ELF-1 (cell line): Measurements from ENCODE around the gene RIMKLA.

Experiments used
- DNase-seq: peaks from one replicate; pipeline ENCODE4 v3.0.0-alpha.2; 2016; ENCODE audit warnings: low read depth, low spot score

The RIMKLA gene, protein sequence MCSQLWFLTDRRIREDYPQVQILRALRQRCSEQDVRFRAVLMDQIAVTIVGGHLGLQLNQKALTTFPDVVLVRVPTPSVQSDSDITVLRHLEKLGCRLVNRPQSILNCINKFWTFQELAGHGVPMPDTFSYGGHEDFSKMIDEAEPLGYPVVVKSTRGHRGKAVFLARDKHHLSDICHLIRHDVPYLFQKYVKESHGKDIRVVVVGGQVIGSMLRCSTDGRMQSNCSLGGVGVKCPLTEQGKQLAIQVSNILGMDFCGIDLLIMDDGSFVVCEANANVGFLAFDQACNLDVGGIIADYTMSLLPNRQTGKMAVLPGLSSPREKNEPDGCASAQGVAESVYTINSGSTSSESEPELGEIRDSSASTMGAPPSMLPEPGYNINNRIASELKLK

DNA sequence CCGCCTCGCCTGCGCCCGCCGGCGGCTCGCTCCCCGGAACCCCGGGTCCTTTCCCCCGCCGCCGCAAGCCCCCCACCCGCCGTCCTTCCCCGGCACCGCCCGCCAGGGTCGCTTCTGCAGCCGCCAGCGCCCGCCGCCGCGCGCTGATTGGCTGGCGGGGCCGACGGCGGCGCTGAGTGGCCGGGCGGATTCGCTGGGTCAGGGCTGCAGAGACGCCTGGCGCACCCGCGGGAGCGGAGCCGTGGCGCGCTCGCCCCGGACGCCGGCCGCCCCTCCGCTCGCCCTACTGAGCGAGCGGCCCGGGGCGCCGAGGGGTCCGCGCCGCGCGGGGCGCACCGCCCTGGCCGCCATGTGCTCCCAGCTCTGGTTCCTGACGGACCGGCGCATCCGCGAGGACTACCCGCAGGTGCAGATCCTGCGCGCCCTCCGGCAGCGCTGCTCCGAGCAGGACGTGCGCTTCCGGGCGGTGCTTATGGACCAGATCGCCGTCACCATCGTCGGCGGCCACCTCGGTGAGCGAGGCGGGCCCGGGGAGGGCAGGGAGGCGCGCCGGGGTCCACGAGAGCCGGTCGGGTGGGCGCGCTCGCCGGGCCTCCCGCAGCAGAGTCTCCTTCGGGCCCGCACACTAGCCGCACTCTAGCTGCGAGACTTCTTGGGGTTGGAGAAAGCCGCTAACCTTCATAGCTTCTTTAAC lies at the start of gene RIMKLA:
TSS of gene RIMKLA (plus strand) at position 207 of the 694 bp plus-strand sequence. CDS start at position 350, 143 bp downstream.
- DNase-seq, result peak; percentile 47

- DNase-seq, result no peak
Measured at GRCh38 chr1:42332877-42333276, 47.7 kb upstream of the RIMKLA start.

DNA sequence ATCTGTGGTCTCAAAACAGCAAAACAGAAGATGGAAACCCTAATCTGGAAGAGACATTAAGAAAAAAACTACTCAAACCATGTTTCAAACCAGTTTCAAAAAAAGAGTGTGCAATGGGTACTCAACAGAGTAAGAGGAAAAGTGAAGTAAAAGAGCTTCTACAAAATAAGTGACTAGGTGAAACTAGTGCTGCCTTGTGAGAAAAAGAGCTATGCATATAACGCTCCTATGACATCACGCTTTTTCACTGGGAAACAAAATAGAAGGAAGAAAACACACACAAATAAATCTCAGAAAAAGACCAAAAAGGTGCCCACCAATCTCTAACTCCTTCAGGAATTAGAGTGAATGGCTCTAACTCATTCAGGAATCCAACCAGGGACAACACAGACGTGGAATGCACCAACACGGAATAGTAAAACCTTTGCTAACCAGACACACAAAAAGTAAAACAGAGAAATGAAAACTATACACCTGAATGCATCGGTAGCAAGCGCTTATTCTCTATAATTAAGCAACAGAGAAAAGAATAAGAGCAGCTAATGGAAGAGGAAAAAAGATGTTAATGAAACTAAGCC lies 46.8 kb upstream of the RIMKLA start:
- no peak for DNase-seq

GRCh38 chr1:42334240-42335049 lies 46.1 kb upstream of the RIMKLA start:
- peak; percentile 71 for DNase-seq

- DNase-seq, result peak; percentile 93
Measured at GRCh38 chr1:42335050-42335808, 45.4 kb upstream of the RIMKLA start, which contains the start of gene FOXJ3. FOXJ3 (minus strand) TSS chr1:42335235; CDS start chr1:42311093, 24,142 bp downstream.

DNA sequence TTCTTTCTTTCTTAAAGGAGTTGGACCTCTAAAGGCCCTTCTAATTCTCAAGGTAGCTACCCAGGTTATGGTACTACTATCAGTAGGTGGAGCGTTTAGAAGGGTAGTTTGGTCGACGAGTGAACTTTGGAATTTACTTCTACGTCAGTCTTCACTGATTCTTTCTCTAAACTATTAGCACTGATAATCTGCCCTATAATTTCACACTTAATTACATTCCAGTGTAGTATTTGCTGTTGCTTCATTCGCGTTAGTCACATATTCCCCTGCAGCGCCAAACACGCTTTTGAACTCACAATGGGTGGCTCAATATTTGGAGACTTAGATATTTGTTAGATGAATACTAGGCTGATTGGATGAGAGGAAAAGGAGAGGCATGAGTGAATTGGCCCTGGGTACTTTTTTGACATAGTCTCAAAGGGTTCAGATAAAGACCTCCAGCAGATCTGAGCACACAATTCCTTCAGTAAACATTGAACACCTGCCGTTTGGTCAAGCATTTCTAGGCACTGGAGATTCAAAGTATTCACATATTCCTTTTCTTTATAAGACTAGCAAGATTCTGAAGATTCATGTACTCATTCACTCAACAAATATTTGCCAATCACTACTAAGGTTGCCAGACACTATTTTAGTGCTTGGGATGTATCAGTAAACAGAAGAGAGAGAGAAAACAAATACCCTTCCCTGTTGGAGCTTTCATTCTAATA lies 44.6 kb upstream of the RIMKLA start:
- DNase-seq, result no peak

DNA sequence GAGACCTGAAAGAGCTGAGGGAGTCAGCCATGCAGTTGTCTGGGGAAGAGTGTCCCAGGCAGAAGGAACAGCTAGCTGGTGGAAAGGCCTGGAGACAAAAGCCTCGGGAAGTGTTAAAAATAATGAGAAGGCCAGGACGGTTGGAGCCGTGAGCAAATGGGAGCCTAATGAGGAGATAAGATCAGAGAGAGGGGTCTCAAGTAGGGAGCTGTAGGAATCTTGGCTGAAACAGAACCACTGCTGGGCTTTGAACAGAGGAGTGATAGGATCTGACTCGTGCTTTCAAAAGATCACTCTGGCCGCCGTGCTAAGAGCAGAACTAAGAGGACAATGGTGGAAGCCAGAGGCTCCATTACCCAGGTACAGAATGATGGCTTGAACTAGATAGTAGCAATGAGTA lies 43.6 kb upstream of the RIMKLA start:
- peak; percentile 79 for DNase-seq

GRCh38 chr1:42340093-42340492 lies 40.5 kb upstream of the RIMKLA start:
- no peak for DNase-seq

GRCh38 chr1:42340901-42341300 lies 39.7 kb upstream of the RIMKLA start:
- peak; percentile 16 for DNase-seq

DNA sequence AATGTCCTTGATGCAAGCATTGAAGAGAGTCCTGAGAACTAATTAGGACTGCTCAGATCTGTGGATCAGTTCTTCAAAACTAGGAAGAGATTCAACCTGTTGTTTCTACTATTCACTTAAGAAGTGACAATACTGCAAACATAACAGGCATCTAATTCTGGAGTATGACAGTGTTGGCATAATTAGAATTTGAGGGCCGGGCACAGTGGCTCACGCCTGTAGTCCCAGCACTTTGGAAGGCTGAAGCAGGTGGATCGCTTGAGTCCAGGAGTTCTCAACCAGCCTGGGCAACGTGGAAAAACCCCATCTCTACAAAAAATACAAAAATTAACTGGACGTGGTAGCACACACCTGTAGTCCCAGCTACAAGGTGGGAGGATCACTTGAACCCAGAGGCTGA lies 37.5 kb upstream of the RIMKLA start:
- no peak for DNase-seq

- no peak for DNase-seq
Measured at GRCh38 chr1:42348498-42348897, 32.1 kb upstream of the RIMKLA start.

DNA sequence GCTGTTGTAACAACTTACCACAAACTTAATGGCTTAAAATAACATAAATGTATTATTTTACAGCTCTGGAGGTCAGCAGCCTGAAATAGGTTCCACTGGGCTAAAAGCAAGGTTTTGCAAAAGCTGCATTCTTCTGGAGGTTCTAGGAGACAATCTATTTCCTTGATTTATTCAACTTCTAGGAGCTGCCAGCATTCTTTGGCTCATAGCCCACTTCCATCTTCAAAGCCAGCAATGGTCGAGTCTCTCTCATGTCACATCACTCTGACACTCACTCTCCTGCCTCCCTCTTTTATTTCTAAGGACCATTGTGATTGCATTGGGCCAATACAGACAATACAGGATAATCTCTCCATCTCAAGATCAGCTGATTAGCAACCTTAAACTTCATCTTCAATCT lies 30.5 kb upstream of the RIMKLA start:
- DNase-seq, result no peak

DNA sequence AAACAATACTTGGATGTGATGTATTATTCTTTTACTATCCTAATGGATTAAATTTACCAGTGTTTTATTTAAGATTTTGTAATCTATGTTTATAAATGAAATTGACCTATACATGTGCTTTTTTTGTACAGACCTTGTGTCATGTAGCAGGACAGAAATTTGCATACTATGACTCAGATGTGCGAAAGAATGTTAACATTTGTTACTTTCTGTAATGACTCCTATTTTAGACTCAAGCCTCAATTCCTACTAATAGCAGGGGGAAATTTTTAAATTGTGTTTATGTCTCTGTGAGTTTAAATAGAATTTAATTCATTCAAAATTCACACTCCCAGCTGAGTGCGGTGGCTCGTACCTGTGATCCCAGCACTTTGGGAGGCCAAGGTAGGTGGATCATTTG lies 21.8 kb upstream of the RIMKLA start:
- no peak for DNase-seq

GRCh38 chr1:42359466-42359865 lies 21.1 kb upstream of the RIMKLA start:
- DNase-seq, result no peak

- no peak for DNase-seq
Measured at GRCh38 chr1:42364089-42364488, 16.5 kb upstream of the RIMKLA start.

- DNase-seq, result no peak
Measured at GRCh38 chr1:42364542-42364941, 16.1 kb upstream of the RIMKLA start.

GRCh38 chr1:42365118-42365517 lies 15.5 kb upstream of the RIMKLA start:
- no peak for DNase-seq

DNA sequence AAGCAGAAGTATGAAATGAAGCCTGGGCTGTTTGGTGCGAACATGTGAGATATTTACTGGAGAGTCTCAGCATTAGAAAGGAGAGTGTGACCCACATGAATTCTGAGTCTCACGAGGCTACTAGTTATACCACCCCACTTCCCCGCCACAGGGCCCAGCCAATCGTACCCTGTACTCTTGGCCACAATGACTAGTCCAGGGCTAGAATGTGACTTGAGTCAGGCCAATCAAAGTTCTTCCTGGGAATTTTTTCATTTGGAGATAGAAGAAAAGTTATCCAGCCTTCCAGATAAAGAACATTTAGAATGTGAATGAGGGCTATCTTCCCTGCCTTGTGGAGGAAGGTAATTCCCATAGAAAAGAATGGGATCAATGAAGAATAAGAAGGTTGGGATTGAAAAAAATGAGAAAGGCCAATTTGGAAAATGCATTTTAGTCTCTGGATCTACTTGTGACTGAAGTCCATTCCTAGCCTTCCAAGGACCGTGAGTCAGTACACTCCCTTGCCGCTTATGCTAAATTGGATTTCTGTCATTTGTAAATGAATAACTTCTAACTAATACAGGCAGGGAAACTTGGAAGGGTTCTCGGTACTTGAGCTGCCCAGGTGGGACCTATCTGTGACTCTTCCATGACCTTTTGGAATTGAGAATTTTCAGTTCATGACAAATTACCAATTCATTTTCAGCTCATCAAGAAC lies 12.3 kb upstream of the RIMKLA start:
- DNase-seq, result no peak

DNA sequence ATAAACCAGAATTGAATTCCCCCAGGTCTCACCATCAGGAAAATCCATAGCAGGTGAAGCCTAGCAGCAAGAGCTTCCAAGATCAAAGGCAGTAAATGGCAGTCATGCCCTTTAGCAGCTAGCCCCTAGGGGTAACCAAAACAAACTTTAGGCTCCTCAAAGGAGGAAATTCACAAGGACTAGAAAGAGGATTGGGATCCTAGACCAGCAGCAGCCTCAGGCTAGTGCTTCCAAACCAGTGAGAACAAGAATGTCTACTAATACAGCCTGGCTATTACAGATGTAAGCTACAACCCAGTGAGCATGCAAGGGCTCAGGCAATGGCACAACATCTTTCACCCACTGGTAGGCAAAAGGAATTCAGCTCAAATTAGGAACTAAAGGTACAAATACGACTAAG lies 11.1 kb upstream of the RIMKLA start:
- DNase-seq, result peak; percentile 93
